ENCODE measurements around the gene NKX2-2.

NKX2-2 gene

GRCh38 chr20:21464916-21465315, 48.9 kb downstream of the NKX2-2 start:
- no peak for TF ChIP-seq POLR2A (IDR thresholded peaks at IDR 0.05; ENCODE audit: low read depth, low read length)
- no peak for TF ChIP-seq TAF1 (IDR thresholded peaks at IDR 0.05; ENCODE audit: borderline replicate concordance, low read depth, low read length)
- no peak for TF ChIP-seq POLR2AphosphoS5 (IDR thresholded peaks at IDR 0.05; ENCODE audit: low read depth, low read length)
- FAIRE-seq: no peak

More at GRCh38 chr20:21464916-21465315, 48.9 kb downstream of the NKX2-2 start:
- DNase-seq (ENCODE audit: insufficient read length): no peak

Measured in GM12892 (cell line).